Measurements from ENCODE around the gene NT5C1B.

DNA sequence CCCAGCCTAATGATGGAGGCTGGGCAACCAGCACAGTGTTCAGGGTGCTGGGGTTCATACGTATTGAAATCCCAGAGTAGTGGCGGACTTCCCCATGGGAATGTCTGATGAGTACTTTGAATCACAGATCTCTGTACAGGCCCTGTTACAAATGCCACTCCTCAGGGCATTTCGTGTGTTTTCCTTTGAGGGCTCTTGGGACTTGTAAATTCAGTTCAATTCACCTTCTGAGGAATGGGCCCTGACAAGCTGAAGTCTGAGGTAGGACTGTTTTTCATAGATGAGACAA, 28.6 kb downstream of the NT5C1B start:
- no peak for TF ChIP-seq CTCF (IDR thresholded peaks at IDR 0.05 in 2 of 3, conservative IDR thresholded peaks at IDR 0.05 in 1 of 3; ENCODE audit: control insufficient read depth in 2 of 3, extremely low read depth in 1 of 3, insufficient read depth in 1 of 3, low read depth in 3 of 3, low read length in 3 of 3)
- TF ChIP-seq CBX3 (IDR thresholded peaks at IDR 0.05; ENCODE audit: borderline replicate concordance, low read depth), result no peak
- no peak for TF ChIP-seq CBX5 (IDR thresholded peaks at IDR 0.05; ENCODE audit: low read depth)
- TF ChIP-seq BACH1 (IDR thresholded peaks at IDR 0.05; ENCODE audit: borderline replicate concordance), result no peak
- no peak for TF ChIP-seq STAT1 (conservative IDR thresholded peaks at IDR 0.05)
- TF ChIP-seq REST (IDR thresholded peaks at IDR 0.05; ENCODE audit: low read depth, low read length), result no peak
- TF ChIP-seq FOXM1 (IDR thresholded peaks at IDR 0.05; ENCODE audit: low read depth, low read length), result no peak
- no peak; the same call in 1 of the 2 replicates for TF ChIP-seq POLR2A (IDR thresholded peaks at IDR 0.05; ENCODE audit: low read depth, low read length)
- TF ChIP-seq, protein P1, sequence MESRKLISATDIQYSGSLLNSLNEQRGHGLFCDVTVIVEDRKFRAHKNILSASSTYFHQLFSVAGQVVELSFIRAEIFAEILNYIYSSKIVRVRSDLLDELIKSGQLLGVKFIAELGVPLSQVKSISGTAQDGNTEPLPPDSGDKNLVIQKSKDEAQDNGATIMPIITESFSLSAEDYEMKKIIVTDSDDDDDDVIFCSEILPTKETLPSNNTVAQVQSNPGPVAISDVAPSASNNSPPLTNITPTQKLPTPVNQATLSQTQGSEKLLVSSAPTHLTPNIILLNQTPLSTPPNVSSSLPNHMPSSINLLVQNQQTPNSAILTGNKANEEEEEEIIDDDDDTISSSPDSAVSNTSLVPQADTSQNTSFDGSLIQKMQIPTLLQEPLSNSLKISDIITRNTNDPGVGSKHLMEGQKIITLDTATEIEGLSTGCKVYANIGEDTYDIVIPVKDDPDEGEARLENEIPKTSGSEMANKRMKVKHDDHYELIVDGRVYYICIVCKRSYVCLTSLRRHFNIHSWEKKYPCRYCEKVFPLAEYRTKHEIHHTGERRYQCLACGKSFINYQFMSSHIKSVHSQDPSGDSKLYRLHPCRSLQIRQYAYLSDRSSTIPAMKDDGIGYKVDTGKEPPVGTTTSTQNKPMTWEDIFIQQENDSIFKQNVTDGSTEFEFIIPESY (IDR thresholded peaks at IDR 0.05), result no peak
- TF ChIP-seq ZNF384 (IDR thresholded peaks at IDR 0.05; ENCODE audit: borderline replicate concordance, low read depth, low read length), result no peak
- TF ChIP-seq, protein P2, sequence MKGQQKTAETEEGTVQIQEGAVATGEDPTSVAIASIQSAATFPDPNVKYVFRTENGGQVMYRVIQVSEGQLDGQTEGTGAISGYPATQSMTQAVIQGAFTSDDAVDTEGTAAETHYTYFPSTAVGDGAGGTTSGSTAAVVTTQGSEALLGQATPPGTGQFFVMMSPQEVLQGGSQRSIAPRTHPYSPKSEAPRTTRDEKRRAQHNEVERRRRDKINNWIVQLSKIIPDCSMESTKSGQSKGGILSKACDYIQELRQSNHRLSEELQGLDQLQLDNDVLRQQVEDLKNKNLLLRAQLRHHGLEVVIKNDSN (IDR thresholded peaks at IDR 0.05; ENCODE audit: borderline replicate concordance, extremely low read length, insufficient read depth, low read depth, low read length), result no peak
- no peak for TF ChIP-seq SIN3A (IDR thresholded peaks at IDR 0.05; ENCODE audit: low read depth, low read length)

Data from GM12878 (cell line).